Activated CD8-positive, alpha-beta T cell treated with anti-CD3 and anti-CD28 coated beads for 36 hours (primary cell): ENCODE data around the gene CCDC12. TPM values are rescaled to one million over a fixed set of nuclear protein-coding genes. Genes with fewer than 3 reads are reported as not detected.

ENCODE experiments used
- ATAC-seq: fragments of 200-7000 bp; cut with Tn5 transposase; one replicate; pipeline ENCODE4 v1.10.0; 2021; ENCODE audit warnings: mild to moderate bottlenecking, moderate library complexity
- CTCF ChIA-PET: fragments of 350-600 bp; sonication (Branson Sonifier 250); formaldehyde crosslinking; loops from one replicate; lab custom pipeline; 2021; ENCODE audit warnings: antibody characterized with exemption; lab: Charles Lee
- POLR2A ChIA-PET: fragments of 350-600 bp; sonication (Branson Sonifier 250); formaldehyde crosslinking; loops from one replicate; lab custom pipeline; 2021; ENCODE audit warnings: antibody characterized with exemption; lab: Charles Lee
- DNase-seq: peaks from one replicate; pipeline ENCODE4 v3.0.0-alpha.2; 2020
- H3K27ac Mint-ChIP-seq: one replicate; pipeline ENCODE4 v1.8.0; 2021; ENCODE audit warnings: mild to moderate bottlenecking, mixed read lengths
- H3K27me3 Mint-ChIP-seq: one replicate; pipeline ENCODE4 v1.8.0; 2021; ENCODE audit warnings: mixed read lengths
- H3K36me3 Mint-ChIP-seq: one replicate; pipeline ENCODE4 v1.8.0; 2021; ENCODE audit warnings: low read depth, mixed read lengths
- H3K4me1 Mint-ChIP-seq: one replicate; pipeline ENCODE4 v1.8.0; 2021; ENCODE audit warnings: low read depth, mixed read lengths
- H3K4me3 Mint-ChIP-seq: one replicate; pipeline ENCODE4 v1.8.0; 2021; ENCODE audit warnings: mild to moderate bottlenecking, moderate library complexity, mixed read lengths
- H3K9me3 Mint-ChIP-seq: one replicate; pipeline ENCODE4 v1.8.0; 2021; ENCODE audit warnings: mixed read lengths
- CTCF ChIP-seq: fragments of 200-600 bp; IDR thresholded peaks from one replicate; pipeline ENCODE4 v1.8.0; 2022; ENCODE audit warnings: antibody characterized with exemption, mild to moderate bottlenecking
- intact Hi-C: fragments of 100-400 bp; cut with micrococcal nuclease; formaldehyde crosslinking; loops from one replicate; pipeline ENCODE4 v1.10.0; 2022
- total RNA-seq, 2 experiments: library from RNA; stranded (reverse); gene quantifications; one replicate each; pipeline ENCODE4 v1.2.3, GENCODE V29; 2021

The CCDC12 gene
- total RNA-seq: 10 to 100 TPM; 51.2 to 51.6 TPM

GRCh38 chr3:46976326-46977190 is at the start of gene CCDC12:
Gene CCDC12, minus strand, starts transcription at chr3:46976745. Its CDS starts 13 bp downstream, at chr3:46976732.
- CTCF ChIA-PET: interaction anchor here (1.8 kb wide), 1 partner anchor 18 kb away, joined by 3 read pairs; no protein-coding TSS in a partner anchor
- Mint-ChIP-seq H3K4me3 (peak within 1 kb of the TSS; percentile 90), H3K9me3 (no peaks in the 10 kb centered on the region), H3K36me3 (peaks cover 33% of the 10 kb centered on the region), H3K27ac (peak within 1 kb of the TSS; percentile 98), H3K27me3 (no peaks in the 10 kb centered on the region), H3K4me1 (peaks cover 59% of the 10 kb centered on the region)
- intact Hi-C loops: no loop called here
- peak; percentile 83 for ATAC-seq
- POLR2A ChIA-PET: interaction anchor here (0.6 to 6.1 kb wide), 10 partner anchors 9 to 393 kb away, joined by 3 to 40 read pairs (median 3); no protein-coding TSS in a partner anchor
- DNase-seq: peak; percentile 96
- no peak for TF ChIP-seq CTCF

GRCh38 chr3:47024932-47025331 is 48.4 kb upstream of the CCDC12 start:
- Mint-ChIP-seq H3K27me3 (no peaks in the 10 kb centered on the region), H3K4me1 (peaks cover 51% of the 10 kb centered on the region), H3K9me3 (no peaks in the 10 kb centered on the region), H3K4me3 (no peak overlapping the region), H3K27ac (no peak overlapping the region), H3K36me3 (peaks cover 26% of the 10 kb centered on the region)
- POLR2A ChIA-PET: no interaction called here
- no peak for DNase-seq
- CTCF ChIA-PET: no interaction called here
- ATAC-seq: peak; percentile 45
- intact Hi-C loops: no loop called here
- no peak for TF ChIP-seq CTCF

GRCh38 chr3:47022641-47023071 is 46.1 kb upstream of the CCDC12 start:
- ChIA-PET POLR2A (interaction anchor here (1.1 kb wide), 1 partner anchor 13 kb away, joined by 3 read pairs; no protein-coding TSS in a partner anchor), CTCF (interaction anchor here (0.9 to 1.0 kb wide), 2 partner anchors 9 to 156 kb away, joined by 3 to 4 read pairs; no protein-coding TSS in a partner anchor)
- no peak overlapping the region for H3K4me3 Mint-ChIP-seq

GRCh38 chr3:47020311-47020710 is 43.8 kb upstream of the CCDC12 start:
- Mint-ChIP-seq H3K4me3 (no peak overlapping the region), H3K4me1 (peaks cover 68% of the 10 kb centered on the region), H3K9me3 (no peaks in the 10 kb centered on the region), H3K36me3 (peaks cover 31% of the 10 kb centered on the region), H3K27me3 (no peaks in the 10 kb centered on the region), H3K27ac (peak overlapping the region; percentile 90)
- ChIA-PET CTCF (interaction anchor here (1.0 to 2.0 kb wide), 4 partner anchors 10 to 304 kb away, joined by 3 to 5 read pairs (median 4); no protein-coding TSS in a partner anchor), POLR2A (interaction anchor here (1.0 to 6.1 kb wide), 5 partner anchors 10 to 43 kb away, joined by 4 to 25 read pairs (median 6); no protein-coding TSS in a partner anchor)
- no peak for TF ChIP-seq CTCF
- intact Hi-C loops: no loop called here
- ATAC-seq: no peak
- no peak for DNase-seq

More at GRCh38 chr3:47022641-47023071, 46.1 kb upstream of the CCDC12 start:
- Mint-ChIP-seq H3K27me3 (no peaks in the 10 kb centered on the region), H3K9me3 (no peaks in the 10 kb centered on the region), H3K36me3 (peaks cover 28% of the 10 kb centered on the region), H3K4me1 (peaks cover 61% of the 10 kb centered on the region), H3K27ac (no peak overlapping the region)
- DNase-seq (no peak), ATAC-seq (no peak)
- TF ChIP-seq CTCF: no peak
- intact Hi-C loops: no loop called here
